DLD1 (cell line): ENCODE data around the gene CHST15.

ENCODE experiments used
- in situ Hi-C: cut with HindIII; loops from 2 replicates; pipeline ENCODE4 v1.10.0; 2017; ENCODE audit warnings: low sequenced_read_pairs

CHST15 gene

DNA sequence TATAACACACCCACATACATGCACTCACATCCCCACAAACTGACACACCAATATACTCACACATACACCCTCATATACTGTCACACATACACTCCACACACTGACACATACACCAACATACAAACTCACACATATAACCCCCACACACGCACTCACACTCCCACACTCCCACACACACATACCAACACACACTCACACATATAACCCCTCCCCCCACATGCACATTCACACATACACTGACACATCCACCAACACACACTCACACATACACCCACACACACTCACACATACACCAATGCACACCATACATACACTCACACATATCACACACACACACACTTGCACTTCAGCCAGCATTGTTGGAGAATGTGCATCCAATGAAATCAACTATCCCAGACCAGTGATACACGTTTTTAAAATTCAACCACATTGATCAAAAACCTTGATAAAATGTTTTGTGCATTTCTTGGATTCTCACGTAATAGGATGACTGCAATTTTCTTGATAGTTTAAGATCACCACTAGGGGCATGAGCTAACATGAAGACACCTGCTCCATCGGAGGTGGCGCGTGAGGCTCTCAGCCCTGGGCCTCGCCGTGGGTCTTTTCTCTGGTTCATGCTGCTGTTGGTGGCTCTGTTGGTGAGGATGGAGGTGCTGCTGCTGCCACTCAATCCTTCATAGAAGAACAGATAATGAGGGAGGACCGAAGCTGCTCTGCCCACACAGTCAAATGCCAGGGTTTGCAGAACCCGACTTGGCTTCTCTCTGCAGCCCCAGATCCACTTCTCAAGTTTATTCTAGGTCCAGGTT, 32.1 kb upstream of the CHST15 start:
- in situ Hi-C loops = loop anchor here (25.0 kb wide), 1 partner anchor 88 kb away; no protein-coding TSS in a partner anchor

DNA sequence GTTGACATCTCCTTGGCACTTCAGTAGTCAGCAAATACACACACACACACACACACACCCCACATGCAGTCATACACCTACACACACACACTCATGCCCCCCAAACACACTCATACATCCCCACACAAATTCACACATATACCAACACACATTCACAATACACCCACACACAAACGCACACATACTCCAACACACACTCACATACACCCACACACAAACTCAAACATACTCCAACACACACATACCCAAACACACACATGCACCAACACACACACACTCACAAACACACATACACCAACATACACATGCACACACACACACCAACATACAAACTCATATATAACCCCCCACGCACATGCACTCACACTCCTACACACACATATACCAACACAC, 31.4 kb upstream of the CHST15 start:
- in situ Hi-C loops = loop anchor here (25.0 kb wide), 1 partner anchor 87 kb away; no protein-coding TSS in a partner anchor

DNA sequence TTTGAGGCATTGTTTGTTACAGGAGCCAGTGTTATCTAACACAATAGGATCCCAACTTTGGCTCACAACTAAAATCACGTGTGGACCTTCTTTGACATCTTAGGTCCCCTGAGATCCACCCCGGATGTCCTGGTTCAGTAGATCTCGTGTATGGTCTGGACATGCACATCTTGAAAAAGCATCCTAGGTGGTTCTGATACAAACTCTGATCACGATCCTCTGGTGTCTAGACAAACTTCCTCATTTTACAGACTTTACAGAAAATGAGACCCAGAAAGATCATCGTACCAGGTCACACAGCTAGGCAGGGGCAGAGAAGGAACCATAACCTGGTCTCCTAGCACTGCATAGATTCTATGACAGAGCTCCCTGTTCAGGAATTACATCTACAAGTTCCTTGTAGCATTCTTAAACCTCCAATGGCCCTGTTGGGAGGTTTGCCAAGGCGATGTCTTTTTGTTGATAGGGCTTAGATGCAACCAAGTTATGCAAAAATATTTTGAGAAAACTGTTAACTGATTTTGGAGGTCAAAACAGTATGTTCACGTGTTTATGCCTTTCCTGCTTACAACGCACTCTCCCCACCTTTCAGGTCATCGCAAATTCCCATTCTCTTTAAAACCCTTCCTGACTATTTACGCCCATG, 30.8 kb upstream of the CHST15 start:
- in situ Hi-C loops = no loop called here

DNA sequence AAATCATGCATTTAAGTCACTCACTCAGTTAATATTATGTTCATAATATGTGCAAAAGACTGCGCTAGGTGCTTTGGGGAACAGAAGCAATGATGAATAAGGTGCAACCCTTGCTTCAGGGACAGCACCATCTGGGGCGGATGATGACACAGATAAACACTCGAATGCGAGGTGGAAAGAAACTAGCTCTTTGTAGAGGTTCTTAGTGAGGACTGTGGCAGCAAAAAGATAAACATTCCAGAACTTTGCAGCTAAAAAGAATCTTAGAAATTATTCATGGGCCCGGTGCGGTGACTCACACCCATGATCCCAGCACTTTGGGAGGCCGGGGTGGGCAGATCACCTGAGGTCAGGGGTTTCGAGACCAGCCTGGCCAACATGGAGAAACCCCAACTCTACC, 29.8 kb upstream of the CHST15 start:
- in situ Hi-C loops = no loop called here

DNA sequence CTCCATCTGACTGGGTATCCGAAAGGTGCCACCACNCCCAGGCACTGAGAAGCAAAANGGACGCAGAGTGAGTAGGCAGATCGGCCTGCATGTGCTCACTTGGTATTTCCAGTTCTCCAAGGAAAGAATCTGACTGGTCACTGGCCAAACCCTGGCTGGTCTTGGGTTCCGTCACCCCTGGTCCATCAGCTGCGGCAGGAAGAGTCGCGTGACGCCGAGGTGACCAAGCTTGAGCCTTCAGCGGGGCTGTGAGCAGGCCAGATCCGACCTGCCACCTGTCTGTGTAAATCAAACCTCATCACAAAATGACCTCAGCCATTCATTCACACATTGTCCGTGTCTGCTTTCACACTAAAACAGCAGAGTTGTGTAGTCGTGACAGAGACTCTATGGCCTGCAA, 28.8 kb upstream of the CHST15 start:
- in situ Hi-C loops = no loop called here

DNA sequence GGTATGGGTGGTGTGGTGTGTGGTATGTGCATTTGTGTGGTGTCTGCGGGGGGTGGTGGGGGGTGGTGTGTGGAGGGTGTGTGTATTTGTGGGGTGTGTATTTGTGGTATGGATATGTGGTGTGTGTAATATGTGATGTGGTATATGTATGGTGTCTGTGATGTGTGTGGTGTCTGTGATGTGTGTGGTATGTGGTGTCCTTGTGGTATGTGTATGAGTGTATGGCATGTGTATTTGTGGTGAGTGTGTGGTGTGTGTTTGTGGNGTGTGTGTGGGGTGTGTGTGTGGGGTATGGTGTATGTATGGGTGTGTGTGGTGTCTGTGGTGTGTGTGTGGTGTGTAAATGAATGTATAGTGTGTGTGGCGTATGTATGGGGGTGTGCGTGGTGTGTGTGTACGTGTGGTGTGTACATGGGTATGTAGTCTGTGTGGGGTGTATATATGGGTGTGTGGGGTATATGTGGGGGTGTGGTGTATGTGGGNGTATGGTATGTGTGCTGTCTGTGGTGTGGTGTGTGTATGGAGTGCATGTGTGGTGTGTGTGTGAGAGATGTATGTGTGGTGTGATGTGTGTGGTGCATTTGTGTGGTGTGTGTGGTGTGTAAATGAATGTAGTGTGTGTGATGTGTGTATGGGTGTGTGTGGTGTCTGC, 27.1 kb upstream of the CHST15 start:
- in situ Hi-C loops = no loop called here

DNA sequence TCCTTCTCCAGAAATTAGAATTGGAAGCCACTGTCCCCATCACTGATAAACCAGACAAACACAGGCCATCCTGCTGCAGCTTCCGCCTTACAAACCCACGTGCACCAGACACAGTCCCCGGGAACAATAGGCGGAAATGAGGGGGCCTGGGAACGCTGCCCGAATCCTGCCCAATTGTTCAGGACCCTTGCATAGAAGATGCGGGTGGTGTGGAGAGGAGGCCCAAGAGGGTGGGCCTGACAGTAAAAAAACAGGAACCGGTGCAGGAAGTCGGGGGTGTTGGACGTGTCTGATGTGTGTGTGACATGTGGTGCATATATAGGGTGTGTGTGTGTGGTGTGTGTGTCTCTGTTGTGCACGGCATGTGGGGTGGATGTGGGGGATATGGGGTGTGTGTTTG, 26.5 kb upstream of the CHST15 start:
- in situ Hi-C loops = no loop called here

DNA sequence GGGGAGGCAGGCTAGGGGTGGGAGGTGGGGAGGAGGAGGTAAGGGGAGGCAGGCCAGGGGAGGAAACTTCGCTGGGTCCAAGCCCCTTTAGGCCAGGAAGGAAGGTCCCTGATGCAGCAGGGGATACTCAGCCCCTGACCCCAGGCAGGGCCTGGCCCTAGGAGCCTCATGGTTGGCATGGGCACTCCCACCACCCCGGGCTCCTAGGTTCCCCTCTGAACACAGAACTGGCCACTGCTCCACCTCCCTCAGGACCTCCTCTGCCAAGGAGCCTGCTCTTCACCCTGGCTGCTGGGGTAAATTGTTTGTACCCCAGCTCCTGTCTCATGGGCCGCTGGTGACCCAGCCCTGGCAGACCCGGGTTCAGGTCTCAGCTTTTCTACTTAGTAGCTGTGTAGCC, 25.8 kb upstream of the CHST15 start:
- in situ Hi-C loops = no loop called here

DNA sequence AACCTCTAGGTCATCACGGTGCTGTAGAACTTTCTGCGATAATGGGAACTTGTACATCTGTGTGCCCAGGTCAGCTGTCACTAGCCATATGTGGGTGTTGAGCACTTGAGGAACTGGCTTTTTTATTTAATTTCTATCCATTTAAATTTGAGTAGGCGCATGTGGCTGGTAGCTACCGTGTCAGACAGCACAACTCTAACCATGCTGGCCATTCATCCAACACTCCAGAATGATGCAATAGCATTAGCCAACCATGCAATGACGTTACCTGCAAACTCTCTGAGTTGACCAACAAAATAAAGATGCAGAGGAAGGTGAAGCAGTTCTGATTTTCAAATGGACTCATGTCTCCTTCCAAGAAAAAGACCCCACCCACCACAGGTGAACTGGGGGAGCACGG, 24.4 kb upstream of the CHST15 start:
- in situ Hi-C loops = no loop called here

DNA sequence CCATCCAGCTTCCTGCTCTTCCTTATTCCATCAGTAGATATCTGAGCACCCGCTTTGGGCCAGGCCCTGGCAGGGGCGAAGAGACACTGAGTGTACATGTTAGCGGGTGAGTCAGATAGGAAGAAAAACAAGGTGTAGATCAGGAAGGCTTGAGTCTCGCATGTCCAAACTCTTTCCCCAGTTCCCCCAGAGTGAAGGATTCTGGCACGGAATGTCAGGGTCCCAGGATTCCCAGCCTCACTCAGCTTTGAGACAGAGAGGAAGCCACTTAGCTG, 24.1 kb upstream of the CHST15 start:
- in situ Hi-C loops = no loop called here

DNA sequence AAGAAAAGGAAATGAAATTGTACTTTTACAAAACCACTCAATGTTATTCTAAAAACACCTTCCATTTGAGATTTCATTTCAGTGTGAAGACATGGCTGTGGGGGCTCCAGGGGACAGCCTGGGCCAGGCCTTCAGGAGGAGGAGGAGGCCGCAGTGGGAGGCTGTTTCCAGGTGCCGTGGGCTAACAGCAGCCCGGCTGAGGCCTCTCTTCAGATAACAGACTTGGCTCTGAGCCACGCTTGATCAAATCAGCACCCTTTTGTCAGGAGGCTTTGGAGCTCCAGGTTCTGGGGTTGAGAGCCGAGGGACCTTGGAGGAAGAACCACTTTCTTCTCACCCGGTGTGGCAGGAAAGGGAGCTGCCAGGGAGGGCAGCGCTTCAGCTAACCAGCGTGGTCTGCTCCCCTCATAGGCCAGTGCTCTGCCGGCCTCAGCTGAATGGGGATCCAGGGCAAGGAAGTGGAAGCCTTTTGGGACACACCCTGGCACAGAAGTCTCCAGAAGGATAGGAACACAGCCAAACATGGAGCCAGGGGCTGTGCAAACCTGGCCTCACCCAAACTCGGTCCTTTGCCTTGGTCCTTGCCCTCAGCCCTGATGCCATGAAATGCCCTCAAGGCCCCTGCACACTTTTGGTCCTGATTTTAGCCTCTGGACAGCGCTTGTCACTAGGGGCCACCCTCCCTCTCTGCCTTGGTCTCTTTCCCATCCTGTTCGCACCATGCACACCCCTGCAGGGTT, 23.5 kb upstream of the CHST15 start:
- in situ Hi-C loops = no loop called here

DNA sequence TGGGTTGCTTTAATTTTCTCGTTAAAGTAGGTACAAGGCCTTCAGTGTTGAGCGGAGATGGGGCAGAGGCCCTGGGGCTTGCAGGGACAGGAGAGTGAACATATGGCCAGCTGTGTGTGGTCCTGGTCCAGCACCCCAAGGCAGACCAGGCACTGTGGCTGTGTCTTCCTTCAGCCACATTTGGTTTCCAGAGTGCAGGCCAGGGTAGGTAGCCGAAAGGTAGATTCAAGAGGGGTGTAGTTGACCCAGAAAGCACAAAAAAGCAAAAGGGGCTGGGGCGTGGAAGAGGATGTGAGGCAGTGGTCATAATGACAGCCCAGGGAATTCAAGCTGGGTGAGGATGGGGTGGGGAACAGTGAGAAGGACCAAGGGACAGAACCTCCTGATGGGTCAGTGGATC, 21.3 kb upstream of the CHST15 start:
- in situ Hi-C loops = no loop called here

DNA sequence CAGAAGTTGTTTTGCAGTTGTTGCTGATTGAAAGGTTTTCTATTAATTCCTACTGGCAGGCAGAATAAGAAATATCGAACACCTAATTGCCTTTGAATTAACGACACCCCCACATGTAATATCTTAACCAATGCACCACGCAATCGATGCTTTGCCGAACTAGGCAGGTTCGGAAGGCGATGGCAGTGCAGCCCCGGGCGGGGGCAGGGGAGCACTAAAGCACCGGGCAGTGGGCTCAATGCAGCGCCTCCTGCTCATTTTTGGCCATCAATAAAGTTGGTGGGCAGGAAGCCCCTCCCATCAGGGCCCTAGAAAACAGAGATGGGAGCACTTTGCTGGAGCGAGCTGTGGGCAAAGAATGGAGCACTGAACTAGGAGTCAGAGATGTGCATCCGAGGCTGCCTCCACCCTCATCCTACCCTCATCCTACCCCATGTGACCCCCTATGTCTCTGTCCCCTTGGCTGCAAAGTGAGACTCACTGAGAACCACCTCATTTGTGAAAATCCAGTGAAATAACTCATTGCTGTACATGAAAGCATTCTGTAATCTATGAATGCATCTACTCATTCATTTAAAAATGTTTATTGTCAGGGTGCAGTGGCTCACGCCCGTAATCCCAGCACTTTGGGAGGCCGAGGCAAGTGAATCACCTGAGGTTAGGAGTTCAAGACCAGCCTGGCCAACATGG, 19.6 kb upstream of the CHST15 start:
- in situ Hi-C loops = no loop called here

DNA sequence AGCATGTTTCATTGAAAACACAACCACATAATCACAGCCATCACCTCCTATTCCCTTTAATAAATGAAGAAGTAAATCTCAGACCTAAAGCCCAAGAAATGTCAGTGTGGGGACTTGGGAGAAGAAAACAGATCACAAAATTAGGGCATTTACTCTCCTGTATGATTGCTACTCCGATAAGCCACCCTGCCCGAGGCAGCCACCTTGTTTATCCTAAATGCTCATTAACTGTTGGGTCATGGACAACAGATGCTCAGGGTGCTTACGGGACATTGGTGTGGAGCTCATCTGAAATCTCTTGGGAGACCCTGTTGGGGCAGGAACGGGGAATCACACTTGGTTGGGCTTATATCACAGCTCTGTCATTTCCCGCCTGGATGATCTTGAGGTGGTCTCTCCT, 17.5 kb upstream of the CHST15 start:
- in situ Hi-C loops = no loop called here

DNA sequence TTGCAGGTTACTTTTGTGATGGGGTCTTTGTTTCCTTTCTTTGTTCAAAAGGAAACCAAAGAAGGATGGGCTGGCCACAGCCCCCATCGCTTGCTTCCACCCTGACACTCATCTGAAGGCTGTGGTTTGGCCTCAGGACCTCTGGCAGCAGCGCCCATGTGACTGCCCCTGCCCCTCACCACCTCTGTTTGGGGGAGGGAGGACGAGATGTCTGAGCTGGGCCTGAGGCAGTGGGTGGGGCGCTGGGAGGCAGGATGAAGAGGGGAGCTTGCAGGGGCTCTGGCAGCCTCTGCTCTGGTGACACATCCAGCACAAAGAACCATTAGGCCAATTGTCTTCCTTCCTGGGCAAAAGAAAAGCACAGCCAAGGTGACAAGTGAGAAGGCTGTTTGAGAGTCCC, 15.9 kb upstream of the CHST15 start:
- in situ Hi-C loops = no loop called here

DNA sequence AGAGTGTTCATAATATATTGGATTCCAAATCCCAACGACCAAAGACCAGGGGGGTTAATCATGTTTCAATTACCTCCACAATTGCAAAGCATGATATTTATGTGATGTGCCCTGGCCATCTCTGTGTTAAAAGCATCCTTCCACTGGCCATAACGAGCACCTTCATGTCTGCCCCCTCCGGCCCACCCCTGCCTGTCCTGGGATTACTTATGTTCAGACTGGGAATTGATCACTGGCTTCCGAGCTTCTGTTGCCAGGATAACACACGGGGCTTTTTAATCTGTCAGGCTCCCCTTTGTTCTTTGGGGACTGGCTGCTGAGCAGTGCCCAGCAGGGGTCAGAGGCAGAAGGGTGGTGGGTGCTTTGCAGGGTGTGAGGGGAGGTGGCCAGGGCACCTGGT, 13.7 kb upstream of the CHST15 start:
- in situ Hi-C loops = no loop called here

DNA sequence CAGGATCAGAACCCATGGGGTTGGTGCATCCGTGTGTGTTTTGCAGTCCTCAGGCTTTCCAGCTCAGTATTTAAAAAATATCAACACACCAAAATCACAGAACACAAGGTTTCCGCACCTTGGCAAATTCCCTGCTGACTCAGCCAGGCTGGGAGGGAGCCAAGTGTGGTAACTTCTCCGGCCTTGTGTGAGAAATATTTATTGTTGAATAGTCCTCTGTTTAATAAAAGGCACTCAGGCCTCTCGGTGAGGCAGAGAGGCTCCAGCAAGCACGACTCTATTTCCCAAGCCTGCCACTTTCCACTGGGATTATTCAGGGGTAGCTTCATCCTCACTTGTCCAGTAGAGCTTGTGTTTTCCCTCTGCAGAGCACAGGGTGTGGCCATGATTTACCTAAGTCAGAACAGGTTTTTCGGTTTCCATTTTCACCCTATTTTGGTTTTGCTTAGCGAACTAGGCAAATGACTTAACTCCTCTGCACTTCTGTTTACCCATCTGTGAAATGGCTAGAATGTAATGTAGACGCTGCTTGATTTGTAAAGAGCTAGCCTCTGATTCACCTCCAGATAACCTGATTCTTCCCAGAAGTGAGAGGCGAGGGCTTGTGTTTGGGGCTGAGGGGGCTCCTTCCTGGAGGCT, 13.0 kb upstream of the CHST15 start:
- in situ Hi-C loops = no loop called here

DNA sequence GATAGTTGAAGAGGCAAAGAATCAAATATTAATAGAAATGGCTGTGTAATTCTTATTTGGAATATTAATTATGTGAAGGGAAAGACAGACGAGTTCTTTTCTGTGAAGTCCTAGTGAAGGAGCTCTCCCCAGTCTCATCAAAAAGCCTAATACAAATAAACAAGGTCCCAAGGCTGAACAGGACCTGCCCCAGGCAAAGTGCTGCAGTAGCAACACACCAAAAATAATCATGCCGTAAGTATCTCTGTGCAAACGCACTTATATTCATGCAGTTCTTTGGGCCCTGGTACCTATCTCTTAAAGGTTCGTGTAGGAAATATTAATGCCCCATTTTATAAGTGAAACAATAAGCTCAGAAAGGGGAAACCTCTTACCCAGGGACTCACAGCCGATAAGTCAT, 12.2 kb upstream of the CHST15 start:
- in situ Hi-C loops = no loop called here

DNA sequence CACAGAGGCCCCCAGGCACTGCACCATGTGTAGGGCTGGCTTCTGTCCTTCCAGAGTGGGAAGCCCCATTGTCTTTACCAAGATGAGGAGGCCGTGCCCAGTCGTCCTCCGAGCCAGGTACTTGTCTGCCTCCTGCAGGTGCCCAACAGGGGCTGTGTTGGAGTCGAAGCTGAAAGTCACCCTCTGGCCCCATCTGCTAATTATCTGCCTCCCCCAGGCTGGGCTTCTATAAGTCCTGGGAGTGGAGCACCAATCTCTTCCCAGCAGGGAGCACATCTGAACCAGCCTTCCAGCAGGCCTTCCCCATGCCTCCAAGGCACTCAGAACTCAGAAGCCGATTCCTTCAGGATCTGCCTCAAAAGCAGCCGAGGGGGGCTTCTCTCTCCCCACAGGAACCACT, 11.6 kb upstream of the CHST15 start:
- in situ Hi-C loops = no loop called here

DNA sequence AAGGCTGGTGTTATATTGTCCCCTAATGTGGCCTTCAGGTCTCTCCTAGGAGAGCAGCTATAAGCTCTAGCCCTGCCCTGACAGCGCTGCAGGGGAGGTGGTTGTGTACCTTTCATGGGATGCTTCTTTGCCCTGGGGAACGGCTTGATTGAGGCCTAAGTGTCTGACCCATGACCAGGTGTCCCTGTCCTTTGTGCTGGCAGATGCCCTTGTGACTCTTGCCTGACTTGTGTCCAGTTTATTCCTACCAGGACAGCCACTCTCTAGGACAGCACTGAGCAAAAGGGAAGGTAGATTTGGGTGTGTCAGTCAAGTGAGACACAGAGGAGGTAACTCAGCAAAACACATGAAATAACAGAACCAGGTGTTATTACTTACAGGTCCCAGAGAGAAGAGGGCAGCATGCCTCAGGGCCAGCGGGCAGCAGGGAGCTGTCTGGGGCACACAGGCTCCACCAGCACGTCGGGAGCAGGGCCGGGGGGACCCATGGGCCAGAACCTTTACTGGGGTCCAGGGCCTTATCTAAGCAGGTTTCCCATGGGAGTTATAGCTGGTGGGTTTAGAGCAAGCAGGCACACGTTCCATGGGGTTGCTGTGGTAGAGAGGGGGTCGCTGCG, 10.7 kb upstream of the CHST15 start:
- in situ Hi-C loops = no loop called here
